Measurements from ENCODE around the gene TMOD2.

The TMOD2 gene

DNA sequence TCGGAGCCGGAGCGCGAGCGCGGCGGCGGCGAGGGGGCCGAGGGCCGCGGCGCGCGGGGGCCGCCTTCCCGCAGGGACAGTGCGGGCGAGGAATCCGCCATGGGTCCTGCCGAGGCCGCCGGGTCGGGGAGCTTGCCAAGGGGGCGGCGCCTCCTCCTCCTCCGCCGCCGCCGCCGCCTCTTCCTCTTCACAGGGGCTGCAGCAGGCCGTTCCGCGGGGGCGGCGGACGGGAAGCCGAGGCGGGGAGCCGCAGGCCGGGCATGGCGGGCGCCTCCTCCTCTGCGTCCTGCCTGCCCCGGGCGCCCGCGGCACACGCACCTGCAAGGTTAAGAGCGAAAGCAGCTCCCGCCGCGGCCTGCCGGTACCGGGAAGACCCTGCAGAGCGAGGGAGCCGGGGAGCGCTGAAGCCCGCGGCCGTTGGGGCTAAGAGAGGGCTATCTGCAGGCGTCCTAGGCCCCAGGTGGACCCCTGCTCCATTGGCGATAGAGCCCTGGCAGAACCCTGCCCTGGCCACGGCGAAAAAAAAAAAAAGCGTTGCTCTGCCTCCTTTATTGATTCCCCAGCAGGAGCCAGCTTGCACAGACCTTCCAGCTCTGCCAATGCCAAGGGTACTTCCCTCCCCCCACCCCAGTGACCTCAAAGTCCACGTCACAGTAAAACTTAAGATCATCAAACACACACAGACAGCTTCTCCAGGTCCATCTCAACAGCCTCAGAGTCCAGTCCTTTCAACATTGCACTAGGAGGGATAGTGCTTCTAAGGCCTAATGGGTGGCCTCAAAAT lies 13.7 kb upstream of the TMOD2 start, which contains the start of gene LYSMD2:
Gene LYSMD2, minus strand, starts transcription at position 134 of the 784 bp plus-strand sequence. Its CDS starts 33 bp downstream, at position 101.
- Histone ChIP-seq H3K4me1 (no peaks in the 10 kb centered on the region), H3K9me3 (ENCODE audit: control insufficient read depth, low read length) (no peaks in the 10 kb centered on the region), H3K4me3 (ENCODE audit: low read depth, low read length) (peak within 1 kb of the TSS; percentile 50), H3K9ac (peak within 1 kb of the TSS; percentile 53), H3K36me3 (ENCODE audit: control insufficient read depth, insufficient read depth, low read length) (no peaks in the 10 kb centered on the region), H3K27me3 (ENCODE audit: control insufficient read depth, insufficient read depth, low read length) (no peaks in the 10 kb centered on the region), H3K4me2 (ENCODE audit: low read length) (peak within 1 kb of the TSS; percentile 87), H3K27ac (peak within 1 kb of the TSS; percentile 75), H3K79me2 (no peaks in the 10 kb centered on the region), H2AFZ (peak within 1 kb of the TSS; percentile 83)
- TF ChIP-seq, protein P1, sequence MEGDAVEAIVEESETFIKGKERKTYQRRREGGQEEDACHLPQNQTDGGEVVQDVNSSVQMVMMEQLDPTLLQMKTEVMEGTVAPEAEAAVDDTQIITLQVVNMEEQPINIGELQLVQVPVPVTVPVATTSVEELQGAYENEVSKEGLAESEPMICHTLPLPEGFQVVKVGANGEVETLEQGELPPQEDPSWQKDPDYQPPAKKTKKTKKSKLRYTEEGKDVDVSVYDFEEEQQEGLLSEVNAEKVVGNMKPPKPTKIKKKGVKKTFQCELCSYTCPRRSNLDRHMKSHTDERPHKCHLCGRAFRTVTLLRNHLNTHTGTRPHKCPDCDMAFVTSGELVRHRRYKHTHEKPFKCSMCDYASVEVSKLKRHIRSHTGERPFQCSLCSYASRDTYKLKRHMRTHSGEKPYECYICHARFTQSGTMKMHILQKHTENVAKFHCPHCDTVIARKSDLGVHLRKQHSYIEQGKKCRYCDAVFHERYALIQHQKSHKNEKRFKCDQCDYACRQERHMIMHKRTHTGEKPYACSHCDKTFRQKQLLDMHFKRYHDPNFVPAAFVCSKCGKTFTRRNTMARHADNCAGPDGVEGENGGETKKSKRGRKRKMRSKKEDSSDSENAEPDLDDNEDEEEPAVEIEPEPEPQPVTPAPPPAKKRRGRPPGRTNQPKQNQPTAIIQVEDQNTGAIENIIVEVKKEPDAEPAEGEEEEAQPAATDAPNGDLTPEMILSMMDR (IDR thresholded peaks at IDR 0.05) = no peak

DNA sequence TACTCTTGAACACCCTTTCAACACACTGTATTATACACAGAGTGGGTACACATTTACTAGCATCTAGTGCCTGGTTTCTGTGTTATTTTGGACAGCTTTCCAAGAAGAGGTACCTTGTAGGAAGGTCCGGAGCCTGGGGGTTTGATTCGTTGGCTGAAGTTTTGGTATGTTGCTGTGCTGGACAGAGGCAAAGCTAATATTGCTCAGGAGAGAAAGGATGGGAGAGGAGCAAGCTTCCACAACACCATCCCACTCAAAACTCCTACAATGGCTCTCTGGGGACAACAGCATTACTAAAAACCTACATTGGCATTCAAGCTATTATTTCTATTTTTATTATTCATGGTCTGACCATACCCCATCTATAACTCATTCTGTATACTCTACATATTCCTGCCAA lies 12.8 kb upstream of the TMOD2 start:
- H3K4me3 ChIP-seq (ENCODE audit: low read depth, low read length) = peak overlapping the region; percentile 50
- H3K9ac ChIP-seq = no peak overlapping the region
- H3K4me2 ChIP-seq (ENCODE audit: low read length) = no peak overlapping the region
- H3K9me3 ChIP-seq (ENCODE audit: control insufficient read depth, low read length) = no peaks in the 10 kb centered on the region
- no peaks in the 10 kb centered on the region for H3K79me2 ChIP-seq
- H3K4me1 ChIP-seq = no peaks in the 10 kb centered on the region
- TF ChIP-seq, protein P1 (IDR thresholded peaks at IDR 0.05) = no peak
- peak overlapping the region; percentile 75 for H3K27ac ChIP-seq
- no peaks in the 10 kb centered on the region for H3K36me3 ChIP-seq (ENCODE audit: control insufficient read depth, insufficient read depth, low read length)
- H2AFZ ChIP-seq = peak overlapping the region; percentile 83
- no peaks in the 10 kb centered on the region for H3K27me3 ChIP-seq (ENCODE audit: control insufficient read depth, insufficient read depth, low read length)

DNA sequence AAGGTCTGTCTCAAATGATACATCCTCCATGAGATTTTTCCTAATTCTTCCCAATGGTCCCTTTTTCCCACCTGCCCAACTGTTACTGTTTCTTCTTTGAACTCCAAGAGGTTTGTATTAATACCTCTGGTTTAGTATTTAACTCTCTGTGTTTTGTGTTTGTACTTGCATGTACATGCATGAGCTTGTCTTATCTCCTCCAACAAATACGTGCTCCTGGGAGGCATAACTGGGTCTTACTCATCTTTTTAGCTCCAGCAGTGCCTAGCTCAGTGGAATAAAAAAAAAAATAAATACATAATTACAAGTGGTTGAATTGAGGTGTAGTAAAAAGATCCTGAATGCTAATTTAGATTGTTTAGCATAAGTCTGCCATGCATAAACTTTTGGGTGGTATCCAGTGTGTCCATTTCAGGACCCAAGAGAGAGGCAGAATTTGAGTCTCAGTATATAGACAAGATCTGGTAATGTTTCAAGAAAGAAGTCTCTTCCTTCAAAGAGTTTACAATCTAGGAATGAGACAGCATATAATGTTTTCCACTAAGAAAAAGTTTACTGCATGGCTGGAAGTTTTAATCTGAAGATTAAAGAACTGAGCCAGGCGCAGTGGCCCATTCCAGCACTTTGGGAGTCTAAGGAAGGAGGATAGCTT lies 12.2 kb upstream of the TMOD2 start:
- H3K9ac ChIP-seq = no peak overlapping the region
- H2AFZ ChIP-seq = no peak overlapping the region
- no peaks in the 10 kb centered on the region for H3K9me3 ChIP-seq (ENCODE audit: control insufficient read depth, low read length)
- H3K27ac ChIP-seq = no peak overlapping the region
- H3K4me3 ChIP-seq (ENCODE audit: low read depth, low read length) = no peak overlapping the region
- no peaks in the 10 kb centered on the region for H3K79me2 ChIP-seq
- no peak overlapping the region for H3K4me2 ChIP-seq (ENCODE audit: low read length)
- TF ChIP-seq, protein P1 (IDR thresholded peaks at IDR 0.05) = no peak
- no peaks in the 10 kb centered on the region for H3K36me3 ChIP-seq (ENCODE audit: control insufficient read depth, insufficient read depth, low read length)
- H3K4me1 ChIP-seq = no peaks in the 10 kb centered on the region
- H3K27me3 ChIP-seq (ENCODE audit: control insufficient read depth, insufficient read depth, low read length) = no peaks in the 10 kb centered on the region

DNA sequence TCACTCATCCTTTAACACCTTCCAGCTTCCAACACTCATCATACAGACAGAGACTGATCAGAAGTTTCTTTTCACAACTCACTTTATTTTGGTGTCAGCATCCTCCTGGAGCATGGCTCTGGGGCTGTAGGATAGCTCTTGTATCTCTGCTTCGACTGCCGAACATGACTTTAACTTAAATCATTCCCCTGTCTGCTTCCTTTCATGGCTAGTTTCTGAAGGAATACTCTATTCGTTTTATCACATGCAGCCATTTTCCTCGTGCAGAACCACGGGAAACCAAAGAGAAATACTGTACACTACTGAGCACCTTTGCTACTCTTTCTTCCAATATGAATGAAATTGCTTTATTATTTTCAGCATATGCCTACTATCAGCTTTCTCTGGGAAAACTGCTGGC lies 2.1 kb upstream of the TMOD2 start:
- Histone ChIP-seq H3K4me3 (ENCODE audit: low read depth, low read length) (no peak overlapping the region), H3K9me3 (ENCODE audit: control insufficient read depth, low read length) (no peaks in the 10 kb centered on the region), H3K27ac (no peak overlapping the region), H3K79me2 (no peaks in the 10 kb centered on the region), H3K4me2 (ENCODE audit: low read length) (no peak overlapping the region), H2AFZ (no peak overlapping the region), H3K9ac (no peak overlapping the region), H3K4me1 (no peaks in the 10 kb centered on the region), H3K27me3 (ENCODE audit: control insufficient read depth, insufficient read depth, low read length) (no peaks in the 10 kb centered on the region), H3K36me3 (ENCODE audit: control insufficient read depth, insufficient read depth, low read length) (no peaks in the 10 kb centered on the region)
- TF ChIP-seq, protein P1 (IDR thresholded peaks at IDR 0.05) = no peak
